ENCODE measurements around the gene NPBWR2.

The NPBWR2 gene

GRCh38 chr20:64112691-64113443, 5.5 kb upstream of the NPBWR2 start (continued):
- no peak for TF ChIP-seq ZSCAN16 (tag by site-specific recombination; IDR thresholded peaks at IDR 0.05)

GRCh38 chr20:64111841-64112641, 4.7 kb upstream of the NPBWR2 start:
- no peaks in the 10 kb centered on the region for H3K36me3 ChIP-seq (ENCODE audit: control insufficient read depth in 2 of 2, insufficient read depth in 1 of 2, low read length in 2 of 2)
- TF ChIP-seq ZNF404 (tag by site-specific recombination; IDR thresholded peaks at IDR 0.05) (no peak), ZNF341 (tag by site-specific recombination; IDR thresholded peaks at IDR 0.05; ENCODE audit: low read depth) (no peak), ZNF26 (tag by site-specific recombination; IDR thresholded peaks at IDR 0.05) (no peak), ZFHX2 (tag by site-specific recombination; conservative IDR thresholded peaks at IDR 0.05) (peak; percentile 85), SETDB1 (IDR thresholded peaks at IDR 0.05; ENCODE audit: insufficient read length, low read length) (no peak), GLI4 (tag by site-specific recombination; IDR thresholded peaks at IDR 0.05) (no peak), ZNF350 (tag by site-specific recombination; IDR thresholded peaks at IDR 0.05) (no peak), ZNF792 (tag by site-specific recombination; IDR thresholded peaks at IDR 0.05) (no peak), KLF10 (tag by site-specific recombination; IDR thresholded peaks at IDR 0.05) (no peak), KLF8 (tag by site-specific recombination; IDR thresholded peaks at IDR 0.05) (no peak), TSHZ1 (tag by site-specific recombination; IDR thresholded peaks at IDR 0.05; ENCODE audit: borderline replicate concordance) (no peak), RBAK (tag by site-specific recombination; IDR thresholded peaks at IDR 0.05) (no peak), ZIC2 (tag by site-specific recombination; IDR thresholded peaks at IDR 0.05) (no peak), EGR2 (tag by site-specific recombination; IDR thresholded peaks at IDR 0.05; ENCODE audit: low read depth) (peak; percentile 75)
- no peak overlapping the region for H3K4me3 ChIP-seq (ENCODE audit: low read depth, low read length)
- ChIA-PET CTCF (interaction anchor here (1.8 kb wide), 1 partner anchor 9 kb away, joined by 8 read pairs; no protein-coding TSS in a partner anchor), POLR2A (no interaction called here)
- H3K9me3 ChIP-seq (ENCODE audit: control insufficient read depth, insufficient read depth, low read depth, low read length) = no peaks in the 10 kb centered on the region
- no peak overlapping the region for H3K27ac ChIP-seq (ENCODE audit: extremely low read depth, low read depth, low read length)
- H3K4me1 ChIP-seq (ENCODE audit: control insufficient read depth, insufficient read depth, low read length) = no peaks in the 10 kb centered on the region

- H3K4me1 ChIP-seq (ENCODE audit: control insufficient read depth, insufficient read depth, low read length) = no peaks in the 10 kb centered on the region
- POLR2A ChIA-PET = no interaction called here
- TF ChIP-seq ZNF341 (tag by site-specific recombination; IDR thresholded peaks at IDR 0.05; ENCODE audit: low read depth) = peak; percentile 40; the same call in 1 of the 2 replicates
- peak; percentile 50; the same call in 1 of the 2 replicates for TF ChIP-seq ZNF600 (tag by site-specific recombination; IDR thresholded peaks at IDR 0.05)
- TF ChIP-seq ZNF292 (tag by site-specific recombination; IDR thresholded peaks at IDR 0.05; ENCODE audit: borderline replicate concordance, low read depth) = no peak
- CTCF ChIA-PET = interaction anchor here (1.1 to 1.8 kb wide), 2 partner anchors 10 kb away, joined by 3 to 8 read pairs; no protein-coding TSS in a partner anchor
- H3K36me3 ChIP-seq (ENCODE audit: control insufficient read depth in 2 of 2, insufficient read depth in 1 of 2, low read length in 2 of 2) = no peaks in the 10 kb centered on the region
- H3K27ac ChIP-seq (ENCODE audit: extremely low read depth, low read depth, low read length) = no peak overlapping the region
- H3K4me3 ChIP-seq (ENCODE audit: low read depth, low read length) = no peak overlapping the region
- H3K9me3 ChIP-seq (ENCODE audit: control insufficient read depth, insufficient read depth, low read depth, low read length) = no peaks in the 10 kb centered on the region
Measured at GRCh38 chr20:64110411-64111068, 3.2 kb upstream of the NPBWR2 start.
